Lung (tissue), 12 donors: ENCODE data around the gene ALPK1. TPM values are rescaled to one million over a fixed set of nuclear protein-coding genes. Genes with fewer than 3 reads are reported as not detected.

Experiments
- ATAC-seq: fragments of 200-7000 bp; cut with Tn5 transposase; one replicate; pipeline ENCODE4 v1.9.1; 2020; ENCODE audit warnings: moderate number of reproducible peaks; ENCODE audit not compliant: insufficient read depth, low FRiP score
- DNase-seq, 3 donors: peaks; one replicate each; pipeline ENCODE4 v3.0.0-alpha.2; 2013 to 2017
- H3K27ac ChIP-seq, 2 donors: one replicate each; pipeline ENCODE4 v1.5.1; 2013; ENCODE audit warnings: mild to moderate bottlenecking in 2 of 2, moderate library complexity in 2 of 2, control low read depth in 1 of 2, inconsistent platforms in 1 of 2, low read depth in 1 of 2, low read length in 1 of 2
- H3K27me3 ChIP-seq, 3 donors: one replicate each; pipeline ENCODE4 v1.5.1; 2013; ENCODE audit warnings: low read length in 2 of 3; ENCODE audit not compliant: control insufficient read depth in 3 of 3, insufficient read depth in 3 of 3
- H3K36me3 ChIP-seq, 4 donors: one replicate each; pipeline ENCODE4 v1.5.1; 2013; ENCODE audit warnings: low read length in 4 of 4, mild to moderate bottlenecking in 1 of 4, moderate library complexity in 1 of 4; ENCODE audit not compliant: control insufficient read depth in 4 of 4, insufficient read depth in 4 of 4
- H3K4me1 ChIP-seq, 5 donors: one replicate each; pipeline ENCODE4 v1.5.1; 2013; ENCODE audit warnings: low read length in 5 of 5, mild to moderate bottlenecking in 2 of 5, moderate library complexity in 1 of 5; ENCODE audit not compliant: control insufficient read depth in 5 of 5, insufficient read depth in 5 of 5
- H3K4me3 ChIP-seq: one replicate; pipeline ENCODE4 v1.5.1; 2013; ENCODE audit warnings: mild to moderate bottlenecking, control low read depth, moderate library complexity
- H3K9ac ChIP-seq, 2 donors: one replicate each; pipeline ENCODE4 v1.5.1; 2013; ENCODE audit warnings: low read length in 2 of 2, control low read depth in 1 of 2; ENCODE audit not compliant: insufficient read depth in 1 of 2
- H3K9me3 ChIP-seq, 4 donors: one replicate each; pipeline ENCODE4 v1.5.1; 2013; ENCODE audit warnings: low read length in 3 of 4, mild to moderate bottlenecking in 1 of 4, moderate library complexity in 1 of 4; ENCODE audit not compliant: control insufficient read depth in 4 of 4, insufficient read depth in 3 of 4
- CTCF ChIP-seq: IDR thresholded peaks from 2 replicates; pipeline ENCODE4 v1.5.1; 2012; ENCODE audit warnings: mild to moderate bottlenecking; ENCODE audit errors: control extremely low read depth, extremely low read depth
- WGBS, 2 donors: extraction: QIAGEN DNeasy Blood & Tissue Kit; methylation state at CpG; one replicate each; pipeline ENCODE4 v1.1.7; 2013; 5-methylcytosine and 5-hydroxymethylcytosine counted together
- polyA plus RNA-seq, 2 donors: library from polyadenylated mRNA; stranded (reverse); fragments of 200-250 nt; gene quantifications; one replicate each; pipeline ENCODE4 v1.2.1, GENCODE V29; 2013
- total RNA-seq, 2 donors: library from RNA; depleted of rRNA in 1 of 2; stranded (reverse); fragments of >200 nt in 1 of 2; gene quantifications; one replicate each; pipeline ENCODE4 v1.2.1, GENCODE V29; 2014 to 2021
- donor health status: control.
- donor health status: control.
- donor health status: Bipolar disorder and iron deficiency.
- donor health status: healthy.
- donor health status: DM: yes; HTN: yes; CAD: no.

The ALPK1 gene
- total and polyA plus RNA-seq, 4 donors: 8.9 to 57.2 (median 23.4) TPM

DNA sequence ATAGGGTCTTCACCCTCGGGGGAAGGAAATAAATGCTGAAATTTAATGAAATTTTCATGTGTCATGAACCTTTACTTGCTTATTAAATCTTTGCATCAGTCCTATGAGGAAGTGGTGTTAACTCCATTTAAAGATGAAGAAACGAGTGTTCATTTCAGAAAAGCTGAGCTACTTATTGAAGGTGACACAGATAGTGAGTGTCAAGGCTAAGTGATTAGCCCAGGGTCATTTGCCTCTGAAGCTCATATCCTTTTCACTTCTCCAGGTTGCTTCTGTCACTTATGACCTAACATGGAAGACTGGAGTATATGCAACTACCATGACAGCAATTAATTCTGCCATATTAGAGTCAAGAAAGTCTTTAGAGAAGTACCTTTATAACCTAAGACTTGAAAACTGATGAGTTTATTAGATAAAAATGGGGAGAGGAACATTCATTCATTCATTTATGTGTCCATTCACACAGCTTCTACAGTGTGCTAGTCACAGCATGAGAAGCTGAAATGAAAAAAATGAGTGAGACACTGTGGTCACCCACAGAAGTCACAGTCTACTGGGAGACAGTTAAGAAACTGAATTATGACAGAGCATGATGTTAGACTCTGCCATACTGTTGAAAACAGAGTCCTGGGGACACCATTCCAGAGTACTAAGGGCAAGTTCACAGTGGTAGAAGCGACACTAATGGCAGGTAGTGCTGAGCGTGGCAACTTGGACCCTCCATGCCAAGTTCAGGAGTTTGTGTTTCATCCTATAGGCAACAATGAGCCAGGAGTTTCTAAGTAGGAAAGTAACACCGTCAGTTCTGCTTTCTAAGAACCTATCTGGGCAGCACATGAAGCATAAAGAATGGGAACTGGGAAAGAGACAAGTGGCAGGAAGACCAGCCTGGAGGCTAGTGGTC, 21.3 kb downstream of the ALPK1 start:
- WGBS, 2 donors: 67 to 82% methylated on average over 5 of the region's 5 CpGs
- DNase-seq (no peak), ATAC-seq (no peak)
- Histone ChIP-seq H3K36me3 (no peaks in the 10 kb centered on the region), H3K4me3 (no peak overlapping the region), H3K27ac (peak overlapping the region in 1 of 2 donors; percentile 40), H3K27me3 (no peaks in the 10 kb centered on the region), H3K4me1 (peaks cover 0 to 5% (median 2%) of the 10 kb centered on the region in 5 donors), H3K9me3 (no peaks in the 10 kb centered on the region), H3K9ac (no peak overlapping the region)
- no peak for TF ChIP-seq CTCF

DNA sequence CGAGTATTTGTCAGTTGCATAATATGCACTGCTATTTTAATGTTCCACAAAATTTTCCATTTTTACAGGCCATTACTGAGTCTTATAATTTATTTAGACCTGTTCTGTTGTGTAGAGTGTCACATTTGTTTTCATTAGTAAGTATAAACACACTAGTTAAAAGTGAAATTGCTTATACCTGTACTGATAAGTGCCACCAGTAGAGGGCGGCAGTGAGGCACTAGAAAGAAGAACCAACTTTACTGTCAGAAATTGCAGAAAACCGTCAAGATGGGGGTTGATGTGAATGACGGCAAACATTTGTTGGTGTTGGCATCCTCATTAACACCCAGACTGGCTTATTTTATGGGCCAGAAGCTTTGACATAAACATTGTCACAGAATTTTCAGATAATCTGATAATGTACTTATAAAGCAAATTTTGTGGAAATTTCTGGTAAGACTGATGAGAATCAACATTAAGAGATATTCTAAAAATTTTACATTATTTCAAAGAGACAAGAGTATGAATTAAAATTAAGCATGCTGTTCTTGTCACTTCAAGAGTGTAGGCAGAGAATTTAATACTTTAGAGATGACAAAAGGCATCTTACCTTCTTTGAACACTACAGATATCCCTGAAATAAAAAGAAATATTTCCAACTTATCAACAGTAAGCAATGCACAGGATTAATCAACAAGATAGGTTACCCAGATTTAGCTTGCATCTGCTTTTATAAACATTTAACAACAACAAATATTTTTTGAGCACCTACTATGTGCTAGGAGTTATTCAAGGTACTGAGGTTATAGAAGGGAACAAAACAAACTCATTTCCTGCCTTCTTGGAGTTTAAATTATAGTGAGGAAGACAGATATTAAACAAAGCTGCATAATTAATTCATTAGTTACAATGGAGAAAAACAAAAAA, 24.9 kb downstream of the ALPK1 start:
- DNase-seq: peak; percentile 58 to 72 (median 65)
- H3K9ac ChIP-seq: no peak overlapping the region
- H3K27me3 ChIP-seq: no peaks in the 10 kb centered on the region
- peak; percentile 53 for TF ChIP-seq CTCF
- H3K9me3 ChIP-seq: no peaks in the 10 kb centered on the region
- peak; percentile 77 for ATAC-seq
- WGBS, 2 donors: 26 to 30% methylated on average over 4 of the region's 4 CpGs
- H3K4me3 ChIP-seq: no peak overlapping the region
- H3K36me3 ChIP-seq: peaks cover 0 to 4% (median 2%) of the 10 kb centered on the region in 4 donors
- H3K4me1 ChIP-seq: peaks cover 0 to 5% (median 2%) of the 10 kb centered on the region in 5 donors
- H3K27ac ChIP-seq: no peak overlapping the region

DNA sequence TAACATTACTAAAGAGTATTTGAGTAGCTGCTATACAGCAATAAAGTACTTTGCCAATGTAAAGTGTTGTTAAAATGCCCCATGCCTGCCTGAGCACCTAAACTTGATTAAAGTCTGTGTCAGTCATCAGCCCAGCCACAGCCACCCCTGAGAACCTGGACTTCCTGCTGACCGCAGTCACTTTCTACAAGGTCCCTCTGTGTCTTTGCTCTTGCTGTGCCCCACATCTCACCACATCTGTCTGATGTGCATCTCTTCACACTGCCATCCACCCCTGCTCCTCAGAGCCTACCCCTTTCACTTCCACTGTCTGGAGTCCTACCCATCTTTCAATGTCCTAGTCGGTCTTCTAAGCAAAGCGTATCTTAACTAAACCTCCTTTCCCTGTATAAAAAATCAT, 25.7 kb downstream of the ALPK1 start:
- Histone ChIP-seq H3K9me3 (no peaks in the 10 kb centered on the region), H3K9ac (no peak overlapping the region), H3K36me3 (peaks cover 0 to 4% (median 2%) of the 10 kb centered on the region in 4 donors), H3K4me1 (peaks cover 0 to 5% (median 2%) of the 10 kb centered on the region in 5 donors), H3K4me3 (no peak overlapping the region), H3K27me3 (no peaks in the 10 kb centered on the region), H3K27ac (no peak overlapping the region)
- TF ChIP-seq CTCF: no peak
- DNase-seq (no peak), ATAC-seq (no peak)
- 93 to 95% methylated on average over 3 of the region's 3 CpGs for WGBS, 2 donors
